ENCODE results near the gene GARIN5A. TPM values are rescaled to one million over a fixed set of nuclear protein-coding genes. Genes with fewer than 3 reads are reported as not detected.
A peak's percentile ranks its signal among the peaks of the same experiment; 100 is the strongest.
"Not testable (repeated sequence)": the region's sequence is repeated elsewhere in the genome, so short reads cannot be mapped to it uniquely, and the experiment has no call there.

Gene GARIN5A
- total and polyA plus RNA-seq, 9 of the 15 experiments (the other 6 are each of a cell fraction or from before 2014, with no cell fraction given) = 0.10 to 0.82 (median 0.23) TPM; not detected in 2

DNA sequence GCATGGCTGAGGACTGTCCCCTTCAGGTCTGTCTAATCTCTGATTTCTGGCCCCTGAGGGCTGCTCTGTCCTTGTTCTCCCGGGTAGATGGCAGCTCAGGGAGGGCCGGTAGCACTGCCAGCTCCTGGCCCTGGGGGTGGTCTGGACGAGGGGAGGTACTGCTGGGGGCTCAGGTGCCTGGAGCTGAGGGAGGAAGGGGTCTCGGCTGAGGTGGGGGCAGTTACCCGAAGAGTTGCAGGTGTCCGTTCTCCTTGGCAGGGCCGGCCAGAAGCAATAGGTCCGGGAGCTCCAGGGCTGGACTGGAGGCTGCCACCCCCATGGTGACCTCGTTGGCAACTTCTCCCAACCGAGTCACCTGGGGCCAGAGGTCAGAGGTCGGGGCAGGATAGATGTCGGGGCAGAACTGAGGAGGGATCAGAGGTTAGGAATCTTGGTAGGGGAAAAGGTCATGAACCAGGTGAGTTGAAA is 1.5 kb downstream of the GARIN5A start:
- Histone ChIP-seq H3K9ac (ENCODE audit: insufficient read depth in 1 of 2, low read depth in 2 of 2, low read length in 2 of 2) (peak overlapping the region in 1 of 2 experiments; percentile 75; a peak in 2 of 4 replicates), H3K27ac (ENCODE audit: extremely low read depth, low read depth, low read length) (no peak overlapping the region), H3K27me3 (ENCODE audit: control insufficient read depth in 2 of 2, insufficient read depth in 2 of 2, low read length in 2 of 2) (no peaks in the 10 kb centered on the region; a peak in 2 of 5 replicates), H3K4me3 (no peak overlapping the region), H3K9me3 (replicated peaks; ENCODE audit: control insufficient read depth, insufficient read depth, low read depth, low read length) (no peaks in the 10 kb centered on the region; the same call in 1 of the 2 replicates), H3K4me2 (ENCODE audit: insufficient read depth, low read length) (no peak overlapping the region), H2AFZ (ENCODE audit: low read depth, low read length) (no peak overlapping the region), H3K36me3 (ENCODE audit: control insufficient read depth, insufficient read depth, low read length) (peaks cover 22% of the 10 kb centered on the region; the same call in 1 of the 3 replicates), H4K20me1 (replicated peaks; ENCODE audit: control insufficient read depth, insufficient read depth, low read length) (peaks cover 7% of the 10 kb centered on the region; the same call in 1 of the 2 replicates), H3K79me2 (ENCODE audit: control insufficient read depth, insufficient read depth, low read length) (peaks cover 25% of the 10 kb centered on the region), H3K4me1 (replicated peaks in 1 of 2; ENCODE audit: control insufficient read depth in 2 of 2, insufficient read depth in 2 of 2, low read length in 2 of 2) (peaks cover 5 to 44% of the 10 kb centered on the region in 2 experiments; a peak in 4 of 5 replicates), H3K9me1 (ENCODE audit: control insufficient read depth, insufficient read depth, low read length) (no peaks in the 10 kb centered on the region)
- BruUV-seq (replicated peaks) = no TSS peak
- TF ChIP-seq NCOA2 (IDR thresholded peaks at IDR 0.05; ENCODE audit: partially characterized antibody in 2 of 2) (no peak), NR2C1 (IDR thresholded peaks at IDR 0.05) (peak; percentile 62), NR2C1 (tag; IDR thresholded peaks at IDR 0.05) (no peak)
- in situ Hi-C loops (cut with MboI) (no loop called here), intact Hi-C loops (cut with micrococcal nuclease) (no loop called here)
- no peak for FAIRE-seq
- CTCF ChIA-PET (ENCODE audit: low intra/inter-chr PET ratio) = no interaction called here
- WGBS (ENCODE audit: insufficient coverage, low coverage, missing lambda C conversion rate) = 39% methylated on average over 11 of the region's 12 CpGs
- POLR2A ChIA-PET = interaction anchor here (1.6 kb wide), 1 partner anchor 9 kb away, joined by 5 read pairs; no protein-coding TSS in a partner anchor
- no peak for ATAC-seq
- DNase-seq (ENCODE audit: extremely low read depth in 1 of 4, low spot score in 3 of 4) = no peak

DNA sequence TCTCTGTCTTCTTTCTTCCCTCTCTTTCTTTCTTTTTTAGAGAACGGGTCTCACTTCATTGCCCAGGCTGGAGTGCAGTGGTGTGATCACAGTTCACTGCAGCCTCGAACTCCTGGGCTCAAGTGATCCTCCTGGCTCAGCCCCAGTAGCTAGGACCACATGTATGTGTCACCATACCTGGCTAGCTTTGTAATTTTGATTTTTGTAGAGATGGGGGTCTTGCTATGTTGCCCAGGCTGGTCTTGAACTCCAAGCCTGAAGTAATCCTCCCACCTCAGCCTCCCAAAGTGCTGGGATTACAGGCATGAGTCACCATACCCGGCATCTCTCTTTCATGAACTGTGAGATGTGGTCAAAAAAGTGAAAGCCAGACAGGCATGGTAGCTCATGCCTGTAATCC is 3.3 kb downstream of the GARIN5A start:
- 3% methylated on average over 3 of the region's 3 CpGs for whole genome bisulfite sequencing (ENCODE audit: insufficient coverage, low coverage, missing lambda C conversion rate)
- Histone ChIP-seq H3K27me3 (ENCODE audit: control insufficient read depth in 2 of 2, insufficient read depth in 2 of 2, low read length in 2 of 2) (peaks cover 0 to 17% of the 10 kb centered on the region in 2 experiments; a peak in 3 of 5 replicates), H3K79me2 (ENCODE audit: control insufficient read depth, insufficient read depth, low read length) (peaks cover 16% of the 10 kb centered on the region), H3K4me1 (replicated peaks in 1 of 2; ENCODE audit: control insufficient read depth in 2 of 2, insufficient read depth in 2 of 2, low read length in 2 of 2) (peaks cover 5 to 30% of the 10 kb centered on the region in 2 experiments; a peak in 4 of 5 replicates)
- POLR2A ChIA-PET; H4K20me1 ChIP-seq (replicated peaks; ENCODE audit: control insufficient read depth, insufficient read depth, low read length); H2AFZ ChIP-seq (ENCODE audit: low read depth, low read length); H3K36me3 ChIP-seq (ENCODE audit: control insufficient read depth, insufficient read depth, low read length); FAIRE-seq; H3K4me2 ChIP-seq (ENCODE audit: insufficient read depth, low read length); H3K9ac ChIP-seq (ENCODE audit: insufficient read depth in 1 of 2, low read depth in 2 of 2, low read length in 2 of 2); ATAC-seq; H3K27ac ChIP-seq (ENCODE audit: extremely low read depth, low read depth, low read length); H3K4me3 ChIP-seq; DNase-seq (ENCODE audit: extremely low read depth in 1 of 4, low spot score in 3 of 4); in situ Hi-C loops (cut with MboI); BruUV-seq (replicated peaks); intact Hi-C loops (cut with micrococcal nuclease); CTCF ChIA-PET (ENCODE audit: low intra/inter-chr PET ratio); H3K9me3 ChIP-seq (replicated peaks; ENCODE audit: control insufficient read depth, insufficient read depth, low read depth, low read length); H3K9me1 ChIP-seq (ENCODE audit: control insufficient read depth, insufficient read depth, low read length): not testable (repeated sequence)
- peak; percentile 93 for TF ChIP-seq ZNF121 (CRISPR knock-in tag; conservative IDR thresholded peaks at IDR 0.05)
